ENCODE measurements around the gene GNS. TPM values are rescaled to one million over a fixed set of nuclear protein-coding genes. Genes with fewer than 3 reads are reported as not detected.

The GNS gene
- total and polyA plus RNA-seq, 10 of the 15 experiments (the other 5 are each of a cell fraction or from before 2014, with no cell fraction given): 4.1 to 33.8 (median 19.1) TPM

- TF ChIP-seq ZBTB33 (IDR thresholded peaks at IDR 0.05) (no peak), CHD1 (IDR thresholded peaks at IDR 0.05; ENCODE audit: low read depth, low read length) (no peak), IRF3 (IDR thresholded peaks at IDR 0.05) (no peak)
Measured at GRCh38 chr12:64760808-64761573, 1.8 kb upstream of the GNS start (continued).

- FAIRE-seq (peak; percentile 68), ATAC-seq (peak; percentile 21; the same call in 2 of the 3 replicates), DNase-seq (ENCODE audit: low read depth, low spot score) (no peak)
- in situ Hi-C loops (cut with MboI) (no loop called here), intact Hi-C loops (cut with micrococcal nuclease; ENCODE audit: unreplicated experiment) (loop anchor here (5.0 kb wide), 1 partner anchor 145 kb away; the partner anchor contains the start of gene RASSF3)
- Histone ChIP-seq H3K9me3 (replicated peaks; ENCODE audit: control insufficient read depth, insufficient read depth, low read length) (no peaks in the 10 kb centered on the region), H3K27ac (ENCODE audit: control insufficient read depth, insufficient read depth) (peak overlapping the region; percentile 38; the same call in 1 of the 2 replicates), H3K4me2 (ENCODE audit: control insufficient read depth, insufficient read depth) (peak overlapping the region; percentile 92), H3K9ac (ENCODE audit: control insufficient read depth, insufficient read depth, low read length) (peak overlapping the region; percentile 8; the same call in 1 of the 2 replicates), H2AFZ (ENCODE audit: control insufficient read depth, low read depth, low read length) (peak overlapping the region; percentile 56; the same call in 1 of the 2 replicates), H3K79me2 (ENCODE audit: control insufficient read depth, insufficient read depth, low read length) (peaks cover 6% of the 10 kb centered on the region), H3K4me1 (ENCODE audit: control insufficient read depth, insufficient read depth, low read length) (peaks cover 8% of the 10 kb centered on the region), H4K20me1 (ENCODE audit: control insufficient read depth, insufficient read depth) (no peaks in the 10 kb centered on the region), H3K4me3 (peak overlapping the region; percentile 42; the same call in 1 of the 2 replicates), H3K36me3 (ENCODE audit: control insufficient read depth in 2 of 2, insufficient read depth in 2 of 2, low read length in 1 of 2) (no peaks in the 10 kb centered on the region), H3K27me3 (replicated peaks in 1 of 2; ENCODE audit: control insufficient read depth in 2 of 2, insufficient read depth in 2 of 2, low read length in 1 of 2) (no peaks in the 10 kb centered on the region)
- ChIA-PET POLR2A (interaction anchor here (0.6 to 1.0 kb wide), 2 partner anchors 31 to 455 kb away, joined by 3 read pairs; no protein-coding TSS in a partner anchor), SMC1A (ENCODE audit: uncharacterized antibody, unreplicated experiment) (interaction anchor here (0.8 to 1.5 kb wide), 5 partner anchors 27 to 208 kb away, joined by 3 to 4 read pairs (median 3); no protein-coding TSS in a partner anchor), CTCF (interaction anchor here (0.5 to 1.3 kb wide), 3 partner anchors 38 to 209 kb away, joined by 3 to 6 read pairs (median 4); no protein-coding TSS in a partner anchor), RAD21 (ENCODE audit: unreplicated experiment) (interaction anchor here (1.0 kb wide), 1 partner anchor 121 kb away, joined by 3 read pairs; no protein-coding TSS in a partner anchor)
- WGBS (ENCODE audit: insufficient coverage, insufficient replicate concordance, low lambda C conversion rate, missing lambda C conversion rate): 2% methylated on average over 3 of the region's 3 CpGs
- BruUV-seq (replicated peaks): no TSS peak
- TF ChIP-seq RELB (IDR thresholded peaks at IDR 0.05; ENCODE audit: low read depth) (0 out of 2 replicates have a peak, but pooled peaks have one; percentile 25), IKZF2 (IDR thresholded peaks at IDR 0.05) (peak; percentile 43 to 46; a peak in 2 of 4 replicates), DPF2 (IDR thresholded peaks at IDR 0.05) (peak; percentile 39; the same call in 1 of the 2 replicates), NFIC (IDR thresholded peaks at IDR 0.05; ENCODE audit: low read depth, low read length) (no peak), SRF (IDR thresholded peaks at IDR 0.05; ENCODE audit: low read depth in 2 of 2, low read length in 2 of 2) (peak in 1 of 2 experiments; percentile 61; a peak in 1 of 4 replicates), IRF4 (IDR thresholded peaks at IDR 0.05; ENCODE audit: low read depth, low read length) (peak; percentile 42; the same call in 1 of the 2 replicates), MLLT1 (IDR thresholded peaks at IDR 0.05) (peak; percentile 95), NR2F1 (conservative IDR thresholded peaks at IDR 0.05) (peak; percentile 58; the same call in 1 of the 2 replicates), MTA3 (IDR thresholded peaks at IDR 0.05; ENCODE audit: borderline replicate concordance, low read length) (no peak), ZNF24 (IDR thresholded peaks at IDR 0.05) (peak; percentile 36; the same call in 1 of the 2 replicates), YBX1 (IDR thresholded peaks at IDR 0.05) (no peak), BHLHE40 (IDR thresholded peaks at IDR 0.05; ENCODE audit: borderline replicate concordance in 1 of 2, low read depth in 2 of 2, low read length in 1 of 2) (peak in 1 of 2 experiments; percentile 8; a peak in 1 of 4 replicates)
Measured at GRCh38 chr12:64757771-64758170, 1.4 kb downstream of the GNS start.

All from GM12878 (cell line).